Spleen (tissue), 7 donors: ENCODE results near the gene IL31.
"Not testable (repeated sequence)": the region's sequence is repeated elsewhere in the genome, so short reads cannot be mapped to it uniquely, and the experiment has no call there.

Experiments
- CTCF ChIP-seq, 11 experiments: fragments of 200-600 bp in 7 of 11; fragments of 450-650 bp in 4 of 11; sonication (generic) in 4 of 11; IDR thresholded peaks in 8 of 11; conservative IDR thresholded peaks in 3 of 11; 1 replicate in 7 of 11; 2 replicates in 4 of 11; pipeline versions ENCODE4 v1.4.0 to v1.8.0; 2016 to 2021; ENCODE audit warnings: antibody characterized with exemption in 11 of 11, inconsistent platforms in 4 of 11, mild to moderate bottlenecking in 1 of 11
- POLR2A ChIP-seq, 3 donors: fragments of 450-650 bp; IDR thresholded peaks; one replicate each; pipeline ENCODE4 v1.5.1; 2017; ENCODE audit warnings: antibody characterized with exemption in 3 of 3, mild to moderate bottlenecking in 1 of 3
- POLR2AphosphoS5 ChIP-seq, 3 donors: sonication (generic); formaldehyde crosslinking; IDR thresholded peaks; one replicate each; pipeline ENCODE4 v1.5.1; 2017; ENCODE audit warnings: antibody characterized with exemption in 3 of 3
- donor health status: DM: no; HTN: no; CAD: no; lungs with moderate emphysema.
- donor health status: DM: no; HTN: no; CAD: no.
- donor health status: DM: no; HTN: no; CAD: no.

GRCh38 chr12:122202811-122203210, 28.8 kb upstream of the IL31 start:
- TF ChIP-seq POLR2AphosphoS5 (IDR thresholded peaks at IDR 0.05); POLR2A (IDR thresholded peaks at IDR 0.05); CTCF (IDR thresholded peaks at IDR 0.05 in 8 of 11, conservative IDR thresholded peaks at IDR 0.05 in 3 of 11): not testable (repeated sequence)
